LHCN-M2 (cell line): ENCODE data around the gene PTN. TPM values are rescaled to one million over a fixed set of nuclear protein-coding genes. Genes with fewer than 3 reads are reported as not detected.
"Not testable (repeated sequence)": the region's sequence is repeated elsewhere in the genome, so short reads cannot be mapped to it uniquely, and the experiment has no call there.

Source experiments
- DNase-seq: peaks from one replicate; pipeline ENCODE4 v3.0.0-alpha.2; 2012; ENCODE audit warnings: low read depth
- total RNA-seq: library from RNA; depleted of rRNA; stranded (reverse); fragments of >200 nt; gene quantifications from 2 replicates; pipeline ENCODE4 v1.2.3, GENCODE V29; 2014

PTN gene
- total RNA-seq, 1 experiment from 2014 or later: 5.7 TPM

- not testable (repeated sequence) for DNase-seq
Measured at GRCh38 chr7:137268001-137268865, 75.3 kb downstream of the PTN start.

- no peak for DNase-seq
Measured at GRCh38 chr7:137266764-137267163, 76.8 kb downstream of the PTN start.

- not testable (repeated sequence) for DNase-seq
Measured at GRCh38 chr7:137265480-137265879, 78.1 kb downstream of the PTN start.

- DNase-seq: no peak
Measured at GRCh38 chr7:137262599-137262998, 80.9 kb downstream of the PTN start.

- DNase-seq: no peak
Measured at GRCh38 chr7:137258552-137258951, 85.0 kb downstream of the PTN start.

GRCh38 chr7:137254766-137255165 is 88.8 kb downstream of the PTN start:
- DNase-seq: no peak

- DNase-seq: peak; percentile 8
Measured at GRCh38 chr7:137245890-137246289, 97.6 kb downstream of the PTN start.

- no peak for DNase-seq
Measured at GRCh38 chr7:137245186-137245585, 98.3 kb downstream of the PTN start.

- DNase-seq: no peak
Measured at GRCh38 chr7:137243741-137244140, 99.8 kb downstream of the PTN start.

GRCh38 chr7:137242616-137243015 is 100.9 kb downstream of the PTN start:
- DNase-seq: no peak

- no peak for DNase-seq
Measured at GRCh38 chr7:137241655-137242360, 101.7 kb downstream of the PTN start.

- not testable (repeated sequence) for DNase-seq
Measured at GRCh38 chr7:137239186-137239585, 104.3 kb downstream of the PTN start.

- DNase-seq: no peak
Measured at GRCh38 chr7:137235434-137235833, 108.1 kb downstream of the PTN start.

- no peak for DNase-seq
Measured at GRCh38 chr7:137231167-137231566, 112.4 kb downstream of the PTN start.

- DNase-seq: no peak
Measured at GRCh38 chr7:137221467-137221866, 122.1 kb downstream of the PTN start.

- DNase-seq: no peak
Measured at GRCh38 chr7:137213744-137214143, 129.8 kb downstream of the PTN start.

- DNase-seq: peak; percentile 11
Measured at GRCh38 chr7:137209151-137209817, 134.2 kb downstream of the PTN start.

GRCh38 chr7:137206770-137207169 is 136.8 kb downstream of the PTN start:
- no peak for DNase-seq

GRCh38 chr7:137204246-137204645 is 139.3 kb downstream of the PTN start:
- no peak for DNase-seq

GRCh38 chr7:137203351-137203750 is 140.2 kb downstream of the PTN start:
- DNase-seq: no peak

- peak; percentile 7 for DNase-seq
Measured at GRCh38 chr7:137196648-137197047, 146.9 kb downstream of the PTN start.

GRCh38 chr7:137195996-137196395 is 147.5 kb downstream of the PTN start:
- DNase-seq: no peak
